ENCODE results near the gene RFPL3.
"Not testable (repeated sequence)": the region's sequence is repeated elsewhere in the genome, so short reads cannot be mapped to it uniquely, and the experiment has no call there.

The RFPL3 gene

DNA sequence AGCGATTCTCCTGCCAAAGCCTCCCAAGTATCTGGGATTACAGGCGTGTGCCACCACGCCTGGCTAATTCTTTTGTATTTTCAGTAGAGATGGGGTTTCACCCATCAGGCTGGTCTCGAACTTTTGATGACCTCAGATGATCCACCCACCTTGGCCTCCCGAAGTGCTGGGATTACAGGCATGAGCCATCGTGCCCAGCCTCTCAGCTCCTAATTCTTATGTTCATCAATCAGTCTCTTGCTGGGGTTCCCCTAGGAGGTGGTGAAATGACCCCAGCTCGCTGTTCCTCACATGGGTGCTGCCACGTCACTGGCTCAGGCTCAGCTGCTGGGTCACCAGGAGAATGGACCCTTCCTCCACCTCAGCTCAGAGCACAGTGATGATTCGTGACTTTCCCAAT lies at the start of gene RFPL3:
Gene RFPL3 (plus strand): TSS at position 301 of the 400 bp plus-strand sequence. CDS start 205 bp downstream, outside the sequence.
- DNase-seq, result not testable (repeated sequence)

GRCh38 chr22:32308191-32308590 lies 49.5 kb upstream of the RFPL3 start:
- DNase-seq, result no peak

DNA sequence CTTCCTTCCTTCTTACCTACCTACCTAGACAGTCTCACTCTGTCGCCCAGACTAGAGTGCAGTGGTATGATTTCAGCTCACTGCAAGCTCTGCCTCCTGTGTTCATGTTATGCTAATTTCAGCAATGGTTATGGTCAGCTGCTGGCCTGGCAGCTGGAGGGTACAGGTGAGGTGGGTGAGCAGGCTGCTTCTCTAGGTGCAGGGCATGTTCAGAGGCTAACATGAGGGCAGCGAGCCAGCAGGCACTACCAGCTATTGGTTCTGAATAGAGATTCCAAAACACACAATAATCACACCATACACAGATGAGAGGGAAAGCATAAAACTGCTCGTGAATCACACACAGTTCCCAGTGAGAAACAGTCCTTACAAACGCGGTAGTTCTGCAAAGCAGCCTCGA lies 48.7 kb upstream of the RFPL3 start:
- DNase-seq, result no peak

GRCh38 chr22:32309585-32310251 lies 47.9 kb upstream of the RFPL3 start:
- DNase-seq, result no peak

- DNase-seq, result no peak
Measured at GRCh38 chr22:32310777-32311176, 46.9 kb upstream of the RFPL3 start.

- no peak for DNase-seq
Measured at GRCh38 chr22:32311551-32312071, 46.1 kb upstream of the RFPL3 start.

DNA sequence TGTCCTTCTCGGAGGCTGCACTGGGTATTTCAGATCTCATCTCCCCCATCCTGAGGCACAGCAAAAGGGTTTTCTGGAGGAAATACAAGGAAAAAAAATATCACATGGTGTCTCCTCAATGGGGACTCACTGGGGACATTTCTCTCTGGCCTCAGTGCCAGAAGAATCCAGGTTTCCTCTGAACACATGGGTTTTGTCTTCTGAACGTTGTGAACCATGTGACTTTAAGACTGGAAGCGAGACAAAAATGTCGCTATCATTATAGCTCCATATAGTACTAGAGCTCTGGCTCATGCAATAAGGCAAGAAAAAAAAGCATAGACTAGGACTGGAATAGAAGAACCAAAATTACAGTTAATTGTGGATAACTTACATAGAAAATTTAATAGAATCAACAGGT lies 44.9 kb upstream of the RFPL3 start:
- no peak for DNase-seq

DNA sequence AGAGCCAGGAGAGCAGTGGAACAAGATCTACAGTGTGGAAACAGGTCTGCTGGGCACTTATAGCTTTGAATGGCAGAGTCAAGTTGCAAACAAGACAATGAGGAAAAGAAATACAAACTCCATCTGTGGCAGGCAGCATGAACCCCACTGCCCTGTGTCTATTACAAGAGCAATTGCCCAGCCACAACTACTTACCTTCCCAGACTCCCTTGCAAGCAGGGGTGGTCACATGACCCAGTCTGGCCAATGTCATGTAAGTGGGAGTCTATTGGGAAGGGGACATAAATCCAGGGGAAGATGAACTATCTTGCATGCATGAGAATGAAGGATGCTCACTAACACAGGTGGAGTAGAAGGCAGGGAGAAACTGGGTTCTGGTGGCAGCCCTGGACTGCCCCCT lies 44.1 kb upstream of the RFPL3 start:
- DNase-seq, result no peak

- no peak for DNase-seq
Measured at GRCh38 chr22:32317524-32317923, 40.1 kb upstream of the RFPL3 start.

DNA sequence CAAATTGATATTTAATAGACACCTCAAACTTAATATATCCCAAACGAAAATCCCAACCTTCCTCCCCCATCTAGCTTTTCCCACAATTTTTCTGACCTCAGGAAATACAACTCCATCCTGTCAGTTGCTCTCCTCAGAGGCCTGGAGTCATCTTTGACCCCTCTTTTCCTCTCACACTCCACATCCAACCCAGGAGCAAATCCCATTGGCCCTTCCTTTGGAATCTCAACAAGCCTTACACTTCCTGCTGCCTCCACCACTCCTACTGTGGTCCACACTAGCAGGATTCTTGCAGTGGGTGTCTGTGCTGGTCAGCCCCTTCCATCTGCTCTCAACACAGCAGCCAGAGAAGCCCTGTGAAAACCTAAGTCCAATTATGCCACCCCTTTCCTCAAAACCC lies 39.3 kb upstream of the RFPL3 start:
- no peak for DNase-seq

- DNase-seq, result no peak
Measured at GRCh38 chr22:32319861-32320406, 37.7 kb upstream of the RFPL3 start.

GRCh38 chr22:32322986-32323385 lies 34.7 kb upstream of the RFPL3 start:
- no peak for DNase-seq

DNA sequence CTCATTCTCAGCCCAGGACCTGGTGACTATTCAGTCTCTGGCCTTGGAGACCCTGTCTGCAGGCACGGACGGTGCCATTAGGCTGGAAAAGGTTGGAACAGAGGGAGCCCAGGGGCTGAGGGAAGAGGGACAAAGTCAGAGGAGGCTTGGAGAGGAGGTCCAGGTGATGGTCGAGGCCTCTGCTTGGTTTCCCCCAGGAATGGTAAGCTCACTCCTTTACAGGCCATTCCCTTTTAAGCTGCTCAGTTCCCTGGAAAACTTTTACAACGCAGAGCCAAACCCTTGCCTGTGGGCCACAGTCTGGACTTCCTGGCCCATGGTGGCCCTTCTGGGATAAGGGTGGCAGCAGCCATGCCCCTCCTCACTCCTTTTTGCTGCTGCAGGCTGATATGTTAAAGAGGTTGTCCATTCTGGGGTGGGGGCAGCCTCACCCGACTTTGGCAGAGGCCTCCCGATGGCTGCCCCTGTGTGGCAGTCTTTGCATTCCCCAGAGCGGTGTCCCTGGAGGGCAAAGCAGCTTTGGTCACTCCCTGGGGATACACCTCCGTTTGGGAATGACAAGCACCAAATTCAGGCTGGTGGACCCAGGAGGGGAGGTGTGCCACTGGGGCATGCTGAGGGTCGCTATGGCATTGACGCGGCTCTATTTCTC lies 34.0 kb upstream of the RFPL3 start:
- DNase-seq, result no peak

DNA sequence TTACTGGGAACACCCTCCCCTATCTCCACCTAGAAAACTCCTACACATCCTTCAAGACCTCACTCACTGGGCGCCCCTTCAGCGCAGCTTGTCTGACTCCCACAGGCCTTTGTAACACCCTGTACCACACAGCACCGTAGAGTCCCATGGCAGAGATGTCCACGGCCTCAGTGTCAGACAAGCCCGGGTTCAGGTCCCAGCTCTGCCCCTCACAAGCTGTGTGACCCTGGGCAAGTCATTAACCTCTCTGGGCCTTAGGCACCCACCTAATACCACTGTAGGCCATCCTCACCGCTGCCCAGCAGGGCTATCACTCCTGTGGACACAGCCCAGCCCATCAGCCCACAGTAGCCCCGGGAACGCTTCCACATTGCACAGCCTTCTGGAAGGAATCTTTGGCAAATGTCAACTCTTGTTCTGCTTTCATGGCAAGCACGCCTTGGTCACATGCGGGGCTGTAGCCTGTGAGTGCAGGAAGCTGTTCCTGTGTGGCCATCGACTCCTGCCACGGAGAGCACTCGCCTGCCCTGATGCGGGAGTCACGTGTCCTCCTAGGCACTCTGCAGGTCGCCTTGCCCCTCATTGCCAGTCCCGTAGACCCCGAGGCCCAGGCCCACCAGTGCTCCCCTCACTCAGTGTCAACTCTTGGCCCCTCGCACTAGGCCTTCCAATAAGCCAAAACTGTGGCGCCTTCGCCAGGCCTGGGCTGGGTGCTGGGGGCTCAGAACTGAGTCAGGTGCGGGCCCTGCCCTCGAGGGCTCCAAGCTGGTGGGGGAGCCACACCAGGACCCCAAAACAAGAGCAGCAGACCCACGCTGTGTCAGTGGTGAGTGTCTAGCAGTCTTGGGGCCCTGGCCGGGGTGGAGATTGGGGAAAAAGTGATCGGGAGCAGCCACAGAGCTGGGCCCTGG lies 32.9 kb upstream of the RFPL3 start:
- DNase-seq, result no peak

DNA sequence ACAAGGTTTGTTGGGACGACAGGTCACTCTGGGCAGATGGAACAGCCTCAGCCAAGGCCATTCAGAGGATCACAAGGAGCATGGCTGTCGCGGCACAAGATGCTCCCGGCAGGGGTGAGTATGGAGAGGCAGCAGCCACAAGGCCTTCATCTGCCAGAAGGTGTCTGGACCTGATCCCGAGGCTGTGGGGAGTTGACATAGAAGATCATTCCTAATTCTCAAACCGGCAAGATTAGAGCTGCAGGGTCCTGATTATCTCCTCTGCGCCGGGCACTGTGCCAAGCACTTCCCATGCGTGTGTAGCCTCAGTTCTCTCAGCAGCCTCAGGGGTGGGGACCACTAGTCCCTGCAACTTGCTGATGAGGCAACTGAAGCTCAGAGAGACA lies 32.3 kb upstream of the RFPL3 start:
- DNase-seq, result no peak

DNA sequence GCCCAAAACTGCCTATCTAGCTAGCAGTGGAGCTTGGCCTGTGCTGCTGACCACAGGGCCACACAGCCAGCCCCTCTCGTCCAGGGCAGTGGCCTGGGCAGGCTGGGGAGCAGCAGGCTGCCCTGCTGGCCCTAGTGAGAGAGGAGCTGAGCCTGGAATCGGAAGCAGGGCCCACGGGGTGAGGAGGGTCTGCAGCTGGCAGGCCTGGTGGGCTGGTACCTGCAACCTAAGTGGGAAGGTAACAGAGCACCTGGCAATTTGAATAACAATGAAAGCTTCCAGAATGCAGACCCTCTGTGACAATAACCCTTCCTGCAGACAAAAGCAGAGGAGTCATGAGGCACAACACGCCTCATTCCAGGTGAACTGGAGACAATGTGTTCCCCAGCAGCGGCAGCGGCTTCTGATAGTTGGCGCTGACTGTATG lies 31.8 kb upstream of the RFPL3 start:
- DNase-seq, result no peak

- DNase-seq, result no peak
Measured at GRCh38 chr22:32326647-32327046, 31.0 kb upstream of the RFPL3 start.

- no peak for DNase-seq
Measured at GRCh38 chr22:32327066-32327465, 30.6 kb upstream of the RFPL3 start.

DNA sequence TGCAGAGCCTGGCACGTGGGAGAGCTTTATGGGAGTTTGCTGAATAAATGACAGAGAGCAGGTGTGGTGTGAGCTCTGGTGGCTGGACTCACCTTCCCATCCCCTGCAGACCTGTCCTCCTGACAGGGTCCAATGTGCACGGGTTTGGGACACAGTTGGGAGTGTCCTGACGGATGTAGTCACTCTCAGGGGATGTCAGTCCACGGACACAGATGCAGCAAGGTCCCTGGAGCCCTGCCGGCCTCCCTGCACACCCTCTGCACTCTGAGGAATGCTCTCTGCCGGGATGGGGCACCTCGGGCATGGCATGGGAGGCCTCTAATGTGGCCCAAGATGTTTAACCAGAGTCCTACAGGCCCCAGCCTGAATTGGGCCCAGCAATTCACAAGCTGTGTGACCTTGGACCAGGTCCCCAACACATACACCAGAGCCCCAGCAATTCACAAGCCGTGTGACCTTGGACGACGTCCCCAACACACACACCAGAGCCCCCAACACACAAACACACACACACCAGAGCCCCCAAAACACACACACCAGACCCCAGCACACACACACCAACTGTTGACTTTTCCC lies 30.0 kb upstream of the RFPL3 start:
- no peak for DNase-seq

GRCh38 chr22:32328306-32329201 lies 29.1 kb upstream of the RFPL3 start:
- no peak for DNase-seq

DNA sequence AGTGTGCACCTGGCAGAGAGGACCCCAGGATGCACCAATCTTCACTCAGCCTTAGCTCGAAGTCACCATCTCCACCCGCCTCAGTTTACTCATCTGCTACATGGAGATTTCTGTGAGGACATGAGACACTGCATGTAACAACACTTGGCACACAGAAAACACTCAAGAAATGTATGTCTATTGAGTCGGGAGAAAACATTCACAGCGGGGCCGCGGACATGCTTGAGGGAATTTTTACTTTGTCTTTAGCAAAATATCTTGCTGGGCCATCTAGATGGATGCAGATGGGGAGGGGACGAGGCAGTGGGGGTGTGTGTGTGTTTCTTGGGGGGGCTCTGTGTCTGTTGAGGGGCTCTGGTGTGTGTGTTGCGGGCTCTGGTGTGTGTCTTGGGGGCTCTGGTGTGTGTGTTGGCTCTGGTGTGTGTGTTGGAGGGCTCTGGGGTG lies 28.4 kb upstream of the RFPL3 start:
- DNase-seq, result no peak

Data from activated naive CD4-positive, alpha-beta T cell treated with Interleukin-2 at 50 U/mL for 16 hours (primary cell).